Thoracic aorta (tissue), 2 donors: Measurements from ENCODE around the gene ZSCAN32. TPM values are rescaled to one million over a fixed set of nuclear protein-coding genes. Genes with fewer than 3 reads are reported as not detected.

Experiments used
- ATAC-seq: fragments of 150-250 bp; one replicate; pipeline ENCODE4 v1.8.0; 2017; ENCODE audit warnings: low read depth; ENCODE audit not compliant: insufficient number of reproducible peaks, low FRiP score
- DNase-seq: peaks from one replicate; pipeline ENCODE4 v3.0.0-alpha.2; 2020; ENCODE audit warnings: low spot score
- H3K27ac ChIP-seq, 2 donors: fragments of 200-600 bp; sonication (generic); 1 replicate in 1 of 2; 2 replicates in 1 of 2; pipeline ENCODE4 v1.5.1; 2016; ENCODE audit warnings: mild to moderate bottlenecking in 2 of 2, moderate library complexity in 2 of 2
- H3K27me3 ChIP-seq: fragments of 200-600 bp; sonication (generic); replicated peaks from 2 replicates; pipeline ENCODE4 v1.6.0; 2016; ENCODE audit warnings: mild to moderate bottlenecking; ENCODE audit not compliant: insufficient read depth
- H3K36me3 ChIP-seq: fragments of 200-600 bp; sonication (generic); one replicate; pipeline ENCODE4 v1.5.1; 2016
- H3K4me1 ChIP-seq, 2 donors: fragments of 200-600 bp; sonication (generic); 1 replicate in 1 of 2; 2 replicates in 1 of 2; pipeline versions ENCODE4 v1.5.1 to v1.6.0; 2016; ENCODE audit warnings: low read depth in 2 of 2, mild to moderate bottlenecking in 1 of 2; ENCODE audit not compliant: control insufficient read depth in 1 of 2
- H3K4me3 ChIP-seq: fragments of 200-600 bp; sonication (generic); 2 replicates; pipeline ENCODE4 v1.5.1; 2016; ENCODE audit warnings: mild to moderate bottlenecking
- H3K9me3 ChIP-seq: fragments of 200-600 bp; sonication (generic); 2 replicates; pipeline ENCODE4 v1.5.1; 2016
- total RNA-seq, 2 donors: library from RNA; depleted of rRNA; stranded (reverse); fragments of >200 nt; gene quantifications; one replicate each; pipeline versions ENCODE4 v1.1.0 to v1.2.3, GENCODE V29; 2016
- TF ChIP-seq, protein P1 (sequence below): fragments of 200-600 bp; sonication (generic); IDR thresholded peaks from one replicate; pipeline ENCODE4 v1.5.1; 2019; ENCODE audit warnings: antibody characterized with exemption

ZSCAN32 gene
- total RNA-seq, 2 donors from 2014 or later: 12.5 to 15.0 TPM

DNA sequence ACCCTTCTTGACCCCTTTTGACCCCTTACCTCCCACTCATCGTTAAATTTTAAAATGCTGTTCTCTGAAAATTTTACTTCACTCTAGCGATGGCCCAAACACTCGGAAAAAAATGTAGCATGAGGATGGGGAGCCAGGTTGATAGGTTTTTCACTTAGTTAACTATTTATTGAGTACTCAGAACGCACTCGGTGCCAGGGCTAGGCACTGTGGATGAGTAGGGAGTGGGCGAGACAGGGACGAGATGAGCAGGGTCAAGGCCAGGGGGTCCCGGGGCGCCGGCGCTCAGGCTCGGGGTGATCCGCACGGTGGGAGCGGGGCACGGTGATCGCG, 392 bp downstream of the ZSCAN32 start:
- Histone ChIP-seq H3K9me3 (peaks cover 7% of the 10 kb centered on the region), H3K27me3 (no peaks in the 10 kb centered on the region), H3K27ac (peak overlapping the region; percentile 55 to 79), H3K36me3 (peaks cover 32% of the 10 kb centered on the region), H3K4me3 (peak overlapping the region; percentile 91), H3K4me1 (peaks cover 10 to 32% of the 10 kb centered on the region in 2 donors)
- TF ChIP-seq, protein P1, sequence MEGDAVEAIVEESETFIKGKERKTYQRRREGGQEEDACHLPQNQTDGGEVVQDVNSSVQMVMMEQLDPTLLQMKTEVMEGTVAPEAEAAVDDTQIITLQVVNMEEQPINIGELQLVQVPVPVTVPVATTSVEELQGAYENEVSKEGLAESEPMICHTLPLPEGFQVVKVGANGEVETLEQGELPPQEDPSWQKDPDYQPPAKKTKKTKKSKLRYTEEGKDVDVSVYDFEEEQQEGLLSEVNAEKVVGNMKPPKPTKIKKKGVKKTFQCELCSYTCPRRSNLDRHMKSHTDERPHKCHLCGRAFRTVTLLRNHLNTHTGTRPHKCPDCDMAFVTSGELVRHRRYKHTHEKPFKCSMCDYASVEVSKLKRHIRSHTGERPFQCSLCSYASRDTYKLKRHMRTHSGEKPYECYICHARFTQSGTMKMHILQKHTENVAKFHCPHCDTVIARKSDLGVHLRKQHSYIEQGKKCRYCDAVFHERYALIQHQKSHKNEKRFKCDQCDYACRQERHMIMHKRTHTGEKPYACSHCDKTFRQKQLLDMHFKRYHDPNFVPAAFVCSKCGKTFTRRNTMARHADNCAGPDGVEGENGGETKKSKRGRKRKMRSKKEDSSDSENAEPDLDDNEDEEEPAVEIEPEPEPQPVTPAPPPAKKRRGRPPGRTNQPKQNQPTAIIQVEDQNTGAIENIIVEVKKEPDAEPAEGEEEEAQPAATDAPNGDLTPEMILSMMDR: no peak
- ATAC-seq (no peak), DNase-seq (no peak)

DNA sequence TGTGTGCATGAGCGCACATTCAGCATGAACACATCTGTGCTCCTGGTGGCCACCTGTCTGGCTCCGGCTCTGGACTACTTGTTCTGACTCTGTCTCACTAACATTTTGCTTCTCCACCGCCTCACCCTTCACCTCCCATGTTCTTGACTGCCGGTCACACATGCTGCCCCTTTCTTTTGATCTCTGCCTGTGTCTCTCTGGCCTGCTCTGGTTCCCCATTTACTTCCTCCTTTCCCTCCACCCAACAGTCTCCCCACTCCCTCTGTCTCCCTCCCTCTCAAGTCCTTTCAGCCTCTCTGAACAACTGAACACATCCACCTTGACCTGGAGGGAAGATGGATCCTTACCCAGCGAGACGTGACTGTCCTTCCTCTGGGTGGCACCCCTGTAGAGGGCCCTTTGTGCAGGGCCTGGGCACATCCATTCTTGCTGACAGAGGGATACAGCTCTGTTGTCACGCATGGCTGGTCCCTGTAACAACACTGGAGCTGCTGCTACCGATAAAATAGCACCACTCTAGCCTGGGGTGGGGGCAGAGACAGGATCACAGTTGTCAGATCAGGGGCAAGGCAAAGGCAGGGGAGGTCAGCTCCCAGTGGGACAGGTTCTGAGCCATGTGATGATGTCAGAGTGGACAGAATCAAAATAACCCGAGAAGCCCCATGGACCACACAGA, 11.0 kb downstream of the ZSCAN32 start:
- no peaks in the 10 kb centered on the region for H3K4me1 ChIP-seq
- no peak overlapping the region for H3K27ac ChIP-seq
- peaks cover 76% of the 10 kb centered on the region for H3K36me3 ChIP-seq
- H3K9me3 ChIP-seq: peaks cover 74% of the 10 kb centered on the region
- H3K27me3 ChIP-seq: no peaks in the 10 kb centered on the region
- ATAC-seq (no peak), DNase-seq (no peak)
- TF ChIP-seq, protein P1: no peak
- no peak overlapping the region for H3K4me3 ChIP-seq

DNA sequence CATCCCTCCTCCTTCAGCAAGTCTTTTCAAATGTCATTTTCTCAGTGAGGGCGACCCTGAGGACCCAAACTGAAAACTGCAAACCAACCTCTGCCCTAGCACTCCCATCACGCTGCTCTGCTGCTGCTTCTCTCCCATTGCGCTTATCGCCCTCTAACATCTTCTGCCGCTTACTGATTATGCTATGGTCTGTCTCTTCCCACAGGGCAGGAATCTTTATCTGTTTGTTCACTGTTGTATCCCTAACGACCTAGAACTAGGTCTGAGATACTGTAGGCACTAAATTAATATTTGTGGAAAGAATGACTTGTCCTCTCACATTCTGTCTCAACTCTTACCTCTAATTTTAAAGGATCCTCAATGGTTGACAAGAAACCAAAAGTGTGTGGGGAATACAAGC, 12.5 kb downstream of the ZSCAN32 start:
- Histone ChIP-seq H3K27me3 (no peaks in the 10 kb centered on the region), H3K4me3 (no peak overlapping the region), H3K36me3 (peaks cover 76% of the 10 kb centered on the region), H3K27ac (no peak overlapping the region), H3K4me1 (no peaks in the 10 kb centered on the region), H3K9me3 (peaks cover 80% of the 10 kb centered on the region)
- DNase-seq (no peak), ATAC-seq (no peak)
- TF ChIP-seq, protein P1: no peak

DNA sequence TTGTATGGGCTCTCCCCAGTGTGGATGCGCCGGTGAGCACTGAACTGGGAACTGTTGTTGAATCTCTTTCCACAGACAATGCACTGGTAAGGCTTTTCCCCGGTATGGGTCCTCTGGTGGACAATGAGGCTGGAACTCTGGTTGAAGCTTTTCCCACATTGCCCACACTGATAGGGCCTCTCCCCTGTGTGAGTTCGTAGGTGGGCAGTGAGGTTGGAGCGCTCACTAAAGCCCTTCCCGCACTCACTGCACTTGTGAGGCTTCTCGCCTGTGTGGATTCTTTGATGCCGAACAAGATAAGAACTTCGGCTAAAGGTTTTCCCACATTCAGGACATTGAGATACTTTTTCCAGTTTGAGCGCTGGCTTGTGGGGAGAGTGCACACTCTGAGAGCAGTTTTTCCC, 17.8 kb downstream of the ZSCAN32 start:
- Histone ChIP-seq H3K4me3 (peak overlapping the region; percentile 14), H3K36me3 (peaks cover 46% of the 10 kb centered on the region), H3K9me3 (peaks cover 87% of the 10 kb centered on the region), H3K27me3 (no peaks in the 10 kb centered on the region), H3K4me1 (no peaks in the 10 kb centered on the region), H3K27ac (no peak overlapping the region)
- TF ChIP-seq, protein P1: no peak
- ATAC-seq (no peak), DNase-seq (no peak)

DNA sequence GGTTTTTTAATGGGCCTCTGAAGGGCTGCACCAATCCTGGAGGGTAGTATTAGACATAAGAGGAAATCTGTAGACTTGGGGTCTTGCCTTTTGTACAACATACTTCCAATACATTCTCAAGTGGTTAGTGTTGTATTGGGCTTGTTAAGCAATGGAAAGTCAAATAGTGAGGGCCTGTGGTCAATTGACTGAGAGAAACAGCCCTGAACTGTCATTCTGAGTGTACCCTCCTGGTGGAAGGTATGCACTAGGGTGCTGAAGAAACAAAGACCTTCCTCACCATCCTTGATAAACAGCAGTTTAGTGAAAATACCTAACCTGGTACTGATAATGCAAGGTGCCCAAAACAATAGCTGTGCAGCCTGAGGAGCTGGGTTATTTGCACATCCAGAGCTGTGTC, 22.9 kb downstream of the ZSCAN32 start:
- H3K27ac ChIP-seq: no peak overlapping the region
- no peak overlapping the region for H3K4me3 ChIP-seq
- H3K36me3 ChIP-seq: peaks cover 8% of the 10 kb centered on the region
- TF ChIP-seq, protein P1: no peak
- H3K27me3 ChIP-seq: no peaks in the 10 kb centered on the region
- no peak for DNase-seq
- ATAC-seq: no peak
- H3K9me3 ChIP-seq: peaks cover 88% of the 10 kb centered on the region
- no peaks in the 10 kb centered on the region for H3K4me1 ChIP-seq
